H9 (cell line): ENCODE measurements around the gene APC. TPM values are rescaled to one million over a fixed set of nuclear protein-coding genes. Genes with fewer than 3 reads are reported as not detected.

Experiments used
- DNase-seq: peaks from one replicate; pipeline ENCODE4 v3.0.0-alpha.2; 2017
- H2AFZ ChIP-seq: one replicate; pipeline ENCODE4 v1.6.1; 2013; ENCODE audit warnings: mild to moderate bottlenecking, low read length, control low read depth, moderate library complexity
- H2AK5ac ChIP-seq: 2 replicates; pipeline ENCODE4 v1.6.1; 2013; ENCODE audit warnings: low read length, control low read depth, mixed read lengths; ENCODE audit not compliant: insufficient read length
- H2BK120ac ChIP-seq: one replicate; pipeline ENCODE4 v1.6.1; 2013; ENCODE audit warnings: low read depth, mild to moderate bottlenecking, low read length, control low read depth, inconsistent platforms; ENCODE audit not compliant: poor library complexity, severe bottlenecking
- H2BK12ac ChIP-seq: 2 replicates; pipeline ENCODE4 v1.6.1; 2013; ENCODE audit warnings: low read length, control low read depth, mixed read lengths, low read depth; ENCODE audit not compliant: insufficient read length
- H2BK15ac ChIP-seq: 2 replicates; pipeline ENCODE4 v1.6.1; 2013; ENCODE audit warnings: low read depth, low read length, control low read depth
- H2BK20ac ChIP-seq: one replicate; pipeline ENCODE4 v1.6.1; 2013; ENCODE audit warnings: low read depth, mild to moderate bottlenecking, low read length, control low read depth, inconsistent platforms; ENCODE audit not compliant: poor library complexity, severe bottlenecking
- H2BK5ac ChIP-seq: 2 replicates; pipeline ENCODE4 v1.6.1; 2013; ENCODE audit warnings: low read length, control low read depth, mixed read lengths; ENCODE audit not compliant: insufficient read length
- H3K14ac ChIP-seq: 2 replicates; pipeline ENCODE4 v1.6.1; 2013; ENCODE audit warnings: low read length, control low read depth; ENCODE audit not compliant: insufficient read depth
- H3K18ac ChIP-seq: 2 replicates; pipeline ENCODE4 v1.6.1; 2013; ENCODE audit warnings: low read depth, mild to moderate bottlenecking, mixed read lengths, low read length, control low read depth; ENCODE audit not compliant: insufficient read length
- H3K23ac ChIP-seq: 2 replicates; pipeline ENCODE4 v1.6.1; 2013; ENCODE audit warnings: low read length, control low read depth, mixed read lengths, low read depth; ENCODE audit not compliant: insufficient read length
- H3K23me2 ChIP-seq: 2 replicates; pipeline ENCODE4 v1.6.1; 2013; ENCODE audit warnings: low read depth, mild to moderate bottlenecking, mixed read lengths, low read length, control low read depth; ENCODE audit not compliant: insufficient read length, poor library complexity, severe bottlenecking
- H3K27ac ChIP-seq: 2 replicates; pipeline ENCODE4 v1.5.1; 2013; ENCODE audit warnings: low read length, control low read depth, mixed read lengths, low read depth; ENCODE audit not compliant: insufficient read length
- H3K27me3 ChIP-seq: 2 replicates; pipeline ENCODE4 v1.6.1; 2013; ENCODE audit warnings: low read length, control low read depth, inconsistent platforms; ENCODE audit not compliant: insufficient read depth
- H3K4ac ChIP-seq: 2 replicates; pipeline ENCODE4 v1.6.1; 2013; ENCODE audit warnings: low read depth, mild to moderate bottlenecking, control low read depth, inconsistent platforms, low read length, moderate library complexity
- H3K4me1 ChIP-seq: 2 replicates; pipeline ENCODE4 v1.6.1; 2013; ENCODE audit warnings: low read length, control low read depth, inconsistent platforms; ENCODE audit not compliant: insufficient read depth
- H3K4me2 ChIP-seq: 2 replicates; pipeline ENCODE4 v1.6.1; 2013; ENCODE audit warnings: low read length, control low read depth, mixed read lengths; ENCODE audit not compliant: insufficient read length, insufficient read depth
- H3K56ac ChIP-seq: 2 replicates; pipeline ENCODE4 v1.6.1; 2013; ENCODE audit warnings: low read depth, mild to moderate bottlenecking, mixed read lengths, low read length, control low read depth; ENCODE audit not compliant: insufficient read length
- H3K79me1 ChIP-seq: 2 replicates; pipeline ENCODE4 v1.6.1; 2013; ENCODE audit warnings: low read depth, mild to moderate bottlenecking, moderate library complexity, low read length, control low read depth, inconsistent platforms; ENCODE audit not compliant: insufficient read depth, poor library complexity, severe bottlenecking
- H3K79me2 ChIP-seq: 2 replicates; pipeline ENCODE4 v1.6.1; 2013; ENCODE audit warnings: low read length, control low read depth, inconsistent platforms; ENCODE audit not compliant: insufficient read depth
- H3K9ac ChIP-seq: 2 replicates; pipeline ENCODE4 v1.6.1; 2013; ENCODE audit warnings: low read length, control low read depth, mixed read lengths; ENCODE audit not compliant: insufficient read length; ENCODE audit errors: extremely low read depth
- H3K9me3 ChIP-seq: one replicate; pipeline ENCODE4 v1.6.1; 2013; ENCODE audit warnings: low read depth, low read length, inconsistent platforms; ENCODE audit not compliant: control insufficient read depth
- H3T11ph ChIP-seq: one replicate; pipeline ENCODE4 v1.6.1; 2013; ENCODE audit warnings: mild to moderate bottlenecking, low read length, control low read depth, inconsistent platforms
- H4K20me1 ChIP-seq: one replicate; pipeline ENCODE4 v1.6.1; 2013; ENCODE audit not compliant: control insufficient read depth, insufficient read length, insufficient read depth
- H4K5ac ChIP-seq: 2 replicates; pipeline ENCODE4 v1.6.1; 2013; ENCODE audit warnings: low read depth, mild to moderate bottlenecking, mixed read lengths, low read length, control low read depth; ENCODE audit not compliant: insufficient read length
- H4K8ac ChIP-seq: replicated peaks from 2 replicates; pipeline ENCODE4 v1.6.1; 2013; ENCODE audit warnings: low read length, control low read depth, mixed read lengths, low read depth; ENCODE audit not compliant: insufficient read length
- H4K91ac ChIP-seq: 2 replicates; pipeline ENCODE4 v1.6.1; 2013; ENCODE audit warnings: low read depth, mild to moderate bottlenecking, moderate library complexity, mixed read lengths, low read length, control low read depth; ENCODE audit not compliant: insufficient read length
- H3K27ac Mint-ChIP-seq, 3 experiments: 2 replicates in 2 of 3; 3 replicates in 1 of 3; pipeline ENCODE4 v1.8.0; 2020 to 2021; ENCODE audit warnings: mixed read lengths in 3 of 3, mild to moderate bottlenecking in 1 of 3, moderate library complexity in 1 of 3
- H3K27me3 Mint-ChIP-seq: 2 replicates; pipeline ENCODE4 v1.8.0; 2021; ENCODE audit warnings: low read depth, mild to moderate bottlenecking, moderate library complexity, mixed read lengths
- H3K36me3 Mint-ChIP-seq, 3 experiments: 2 replicates in 2 of 3; 3 replicates in 1 of 3; pipeline ENCODE4 v1.8.0; 2020 to 2021; ENCODE audit warnings: low read depth in 3 of 3, mixed read lengths in 3 of 3; ENCODE audit not compliant: insufficient read depth in 1 of 3
- H3K4me1 Mint-ChIP-seq, 2 experiments: 2 replicates each; pipeline ENCODE4 v1.8.0; 2020; ENCODE audit warnings: mixed read lengths in 2 of 2
- H3K4me3 Mint-ChIP-seq, 2 experiments: 2 replicates in 1 of 2; 3 replicates in 1 of 2; pipeline ENCODE4 v1.8.0; 2020 to 2021; ENCODE audit warnings: mild to moderate bottlenecking in 2 of 2, mixed read lengths in 2 of 2, moderate library complexity in 1 of 2
- H3K9me3 Mint-ChIP-seq, 2 experiments: 2 replicates in 1 of 2; 3 replicates in 1 of 2; pipeline ENCODE4 v1.8.0; 2020; ENCODE audit warnings: mild to moderate bottlenecking in 2 of 2, mixed read lengths in 2 of 2, moderate library complexity in 1 of 2
- CTCF ChIP-seq: fragments of 200-600 bp; sonication (generic); conservative IDR thresholded peaks from 3 replicates; pipeline ENCODE4 v1.8.0; 2021; ENCODE audit warnings: antibody characterized with exemption, mild to moderate bottlenecking
- WGBS: extraction: QIAGEN DNeasy Blood & Tissue Kit; methylation state at CpG from one replicate; pipeline ENCODE4 v1.1.7; 2013; ENCODE audit warnings: missing lambda C conversion rate, low lambda C conversion rate, mixed read lengths; ENCODE audit not compliant: insufficient read length; ENCODE audit errors: extremely low coverage; 5-methylcytosine and 5-hydroxymethylcytosine counted together
- total RNA-seq: library from RNA; stranded (reverse); gene quantifications from 2 replicates; pipeline ENCODE4 v1.2.1, GENCODE V29; 2021

Gene APC
- total RNA-seq, 1 experiment from 2014 or later: 29.3 TPM

- H3K23ac ChIP-seq: no peak overlapping the region
- H2BK20ac ChIP-seq: no peak overlapping the region
- H3K27me3 Mint-ChIP-seq: no peaks in the 10 kb centered on the region
- no peak overlapping the region for H2BK15ac ChIP-seq
- no peaks in the 10 kb centered on the region for H3K79me2 ChIP-seq
- no peak for TF ChIP-seq CTCF
- H2BK12ac ChIP-seq: no peak overlapping the region
- no peak overlapping the region for H3K14ac ChIP-seq
- no peak overlapping the region for H3K27ac Mint-ChIP-seq
- H4K91ac ChIP-seq: no peak overlapping the region
- no peaks in the 10 kb centered on the region for H3K9me3 ChIP-seq
- H3K23me2 ChIP-seq: no peaks in the 10 kb centered on the region
- H2BK5ac ChIP-seq: no peak overlapping the region
- no peak overlapping the region for H3K4ac ChIP-seq
- no peaks in the 10 kb centered on the region for H3K79me1 ChIP-seq
- no peak overlapping the region for H3K56ac ChIP-seq
- no peak overlapping the region for H3K27ac ChIP-seq
- no peak overlapping the region for H2AFZ ChIP-seq
- peaks cover 0 to 5% (median 2%) of the 10 kb centered on the region in 3 experiments; a peak in 2 of 7 replicates for H3K36me3 Mint-ChIP-seq
- no peak overlapping the region for H3K4me3 Mint-ChIP-seq
- H3K27me3 ChIP-seq: no peaks in the 10 kb centered on the region
- WGBS: no CpG with 5 or more reads among the region's 3 CpGs
- H3T11ph ChIP-seq: no peak overlapping the region
- DNase-seq: no peak
- no peak overlapping the region for H2BK120ac ChIP-seq
- H3K18ac ChIP-seq: no peak overlapping the region
- H4K5ac ChIP-seq: no peak overlapping the region
- H3K4me1 ChIP-seq: no peaks in the 10 kb centered on the region
- no peaks in the 10 kb centered on the region for H4K20me1 ChIP-seq
- H3K4me2 ChIP-seq: no peak overlapping the region
- H3K9me3 Mint-ChIP-seq: no peaks in the 10 kb centered on the region; a peak in 3 of 5 replicates
- no peak overlapping the region for H4K8ac ChIP-seq
- H3K4me1 Mint-ChIP-seq: peaks cover 2 to 4% of the 10 kb centered on the region in 2 experiments; a peak in 1 of 4 replicates
- no peak overlapping the region for H2AK5ac ChIP-seq
- no peak overlapping the region for H3K9ac ChIP-seq
Measured at GRCh38 chr5:112693301-112693700, 44.4 kb upstream of the APC start.
